OCI-LY3 (cell line): ENCODE results near the gene EPDR1.

ENCODE experiments used
- H2AFZ ChIP-seq: fragments of 200-600, 300-600 bp; shearing (Covaris generic); 2 replicates; pipeline ENCODE4 v1.6.0; 2014; ENCODE audit warnings: antibody characterized with exemption, low read depth, low read length
- H3K27ac ChIP-seq: fragments of 200-600, 300-600 bp; sonication (generic); 2 replicates; pipeline ENCODE4 v1.5.1; 2014; ENCODE audit warnings: mild to moderate bottlenecking, low read length, moderate library complexity, mixed read lengths
- H3K27me3 ChIP-seq: fragments of 200-600, 300-600 bp; sonication (generic); 2 replicates; pipeline ENCODE4 v1.6.1; 2014; ENCODE audit warnings: low read depth, low read length, mixed read lengths
- H3K36me3 ChIP-seq: fragments of 200-600, 300-600 bp; sonication (generic); replicated peaks from 2 replicates; pipeline ENCODE3; 2014; ENCODE audit warnings: low read depth, low read length, mixed read lengths
- H3K4me1 ChIP-seq: fragments of 300-600, 200-600 bp; sonication (generic); 2 replicates; pipeline ENCODE4 v1.6.1; 2014; ENCODE audit warnings: low read length, mixed read lengths
- H3K4me2 ChIP-seq: fragments of 200-600, 300-600 bp; sonication (generic); 2 replicates; pipeline ENCODE4 v1.6.1; 2014; ENCODE audit warnings: low read length, mixed read lengths
- H3K4me3 ChIP-seq: fragments of 300-600, 200-600 bp; sonication (generic); 2 replicates; pipeline ENCODE4 v1.5.1; 2014; ENCODE audit warnings: antibody characterized with exemption, mild to moderate bottlenecking, low read length, moderate library complexity
- H3K79me2 ChIP-seq: fragments of 300-600, 200-600 bp; shearing (Covaris generic); 2 replicates; pipeline ENCODE4 v1.6.1; 2014; ENCODE audit warnings: mild to moderate bottlenecking, low read length, mixed read lengths
- H3K9ac ChIP-seq: fragments of 300-600, 200-600 bp; shearing (Covaris generic); 2 replicates; pipeline ENCODE4 v1.6.0; 2014; ENCODE audit warnings: mild to moderate bottlenecking, low read length, moderate library complexity
- H3K9me3 ChIP-seq: fragments of 200-600, 300-600 bp; shearing (Covaris generic); 2 replicates; pipeline ENCODE4 v1.6.1; 2014; ENCODE audit warnings: low read length, mixed read lengths; ENCODE audit not compliant: insufficient read depth
- H4K20me1 ChIP-seq: fragments of 200-600, 300-600 bp; sonication (generic); 2 replicates; pipeline ENCODE4 v1.6.1; 2016; ENCODE audit warnings: low read length, mixed read lengths; ENCODE audit not compliant: insufficient read depth
- EZH2phosphoT487 ChIP-seq: fragments of 200-600 bp; shearing (Covaris generic); IDR thresholded peaks from 2 replicates; pipeline ENCODE4 v1.6.1; 2018; ENCODE audit warnings: antibody characterized with exemption, mixed run types, low read depth
- TF ChIP-seq, protein P1 (sequence below): fragments of 200-600, 300-600 bp; sonication (generic); IDR thresholded peaks from 2 replicates; pipeline ENCODE4 v1.5.1; 2014; ENCODE audit warnings: antibody characterized with exemption, low read length, low read depth

EPDR1 gene

DNA sequence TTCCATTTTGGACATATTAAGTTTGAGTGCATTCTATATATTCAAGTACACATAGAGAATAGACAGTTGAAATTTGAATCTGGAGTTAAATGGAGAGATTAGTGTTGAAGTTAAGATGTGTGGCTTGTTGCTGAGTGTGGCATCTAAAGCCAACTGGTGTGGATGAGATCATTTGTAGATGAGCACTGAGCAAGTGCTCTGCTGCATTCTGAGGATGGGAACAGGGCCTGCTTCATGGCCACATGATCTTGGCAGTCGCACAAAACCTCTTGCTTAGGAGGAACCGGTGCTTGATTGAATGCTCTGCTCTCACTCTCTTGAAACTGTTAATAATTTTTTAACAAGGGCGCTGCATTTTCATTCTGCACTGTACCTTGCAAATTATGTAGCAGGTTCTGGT, 62.0 kb downstream of the EPDR1 start:
- Histone ChIP-seq H3K27me3 (no peaks in the 10 kb centered on the region; the same call in 1 of the 2 replicates), H3K4me2 (no peak overlapping the region), H3K27ac (no peak overlapping the region), H2AFZ (no peak overlapping the region), H4K20me1 (no peaks in the 10 kb centered on the region), H3K4me1 (no peaks in the 10 kb centered on the region), H3K9ac (no peak overlapping the region), H3K9me3 (no peaks in the 10 kb centered on the region), H3K4me3 (no peak overlapping the region), H3K79me2 (no peaks in the 10 kb centered on the region), H3K36me3 (no peaks in the 10 kb centered on the region)
- no peak for TF ChIP-seq EZH2phosphoT487
- TF ChIP-seq, protein P1, sequence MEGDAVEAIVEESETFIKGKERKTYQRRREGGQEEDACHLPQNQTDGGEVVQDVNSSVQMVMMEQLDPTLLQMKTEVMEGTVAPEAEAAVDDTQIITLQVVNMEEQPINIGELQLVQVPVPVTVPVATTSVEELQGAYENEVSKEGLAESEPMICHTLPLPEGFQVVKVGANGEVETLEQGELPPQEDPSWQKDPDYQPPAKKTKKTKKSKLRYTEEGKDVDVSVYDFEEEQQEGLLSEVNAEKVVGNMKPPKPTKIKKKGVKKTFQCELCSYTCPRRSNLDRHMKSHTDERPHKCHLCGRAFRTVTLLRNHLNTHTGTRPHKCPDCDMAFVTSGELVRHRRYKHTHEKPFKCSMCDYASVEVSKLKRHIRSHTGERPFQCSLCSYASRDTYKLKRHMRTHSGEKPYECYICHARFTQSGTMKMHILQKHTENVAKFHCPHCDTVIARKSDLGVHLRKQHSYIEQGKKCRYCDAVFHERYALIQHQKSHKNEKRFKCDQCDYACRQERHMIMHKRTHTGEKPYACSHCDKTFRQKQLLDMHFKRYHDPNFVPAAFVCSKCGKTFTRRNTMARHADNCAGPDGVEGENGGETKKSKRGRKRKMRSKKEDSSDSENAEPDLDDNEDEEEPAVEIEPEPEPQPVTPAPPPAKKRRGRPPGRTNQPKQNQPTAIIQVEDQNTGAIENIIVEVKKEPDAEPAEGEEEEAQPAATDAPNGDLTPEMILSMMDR, result no peak

DNA sequence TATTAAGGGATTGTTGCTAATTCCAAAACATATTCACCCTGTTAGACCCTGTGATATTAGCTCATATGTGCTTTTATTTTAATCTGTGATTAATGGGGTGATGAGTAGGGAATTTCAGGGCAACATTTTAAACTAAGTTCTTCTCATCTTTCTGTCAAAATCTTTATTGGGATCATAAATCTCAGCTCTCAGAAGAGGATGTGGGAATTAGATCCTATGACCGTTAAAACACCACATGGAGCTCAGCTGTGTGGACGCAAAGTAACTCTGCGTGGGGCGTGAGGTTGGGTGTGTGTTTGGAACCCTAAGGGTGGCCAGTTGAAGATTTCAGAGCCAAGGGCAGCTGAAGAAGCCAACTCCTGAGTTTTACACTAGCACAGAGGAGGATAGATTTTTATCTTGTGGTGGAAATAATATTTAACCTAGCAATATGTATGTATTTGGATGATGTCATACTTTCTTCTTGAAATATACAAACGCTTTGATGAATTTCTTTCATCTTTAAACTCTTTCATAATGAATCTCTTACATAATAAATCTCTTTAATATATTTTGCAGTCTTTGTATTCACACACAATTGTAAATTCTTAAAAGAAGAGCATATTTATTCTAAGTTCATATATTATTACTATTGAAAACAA, 64.4 kb downstream of the EPDR1 start:
- H3K4me1 ChIP-seq, result no peaks in the 10 kb centered on the region
- H3K9me3 ChIP-seq, result no peaks in the 10 kb centered on the region
- no peaks in the 10 kb centered on the region for H4K20me1 ChIP-seq
- no peak overlapping the region for H3K27ac ChIP-seq
- no peaks in the 10 kb centered on the region for H3K79me2 ChIP-seq
- H3K4me3 ChIP-seq, result no peak overlapping the region
- H3K4me2 ChIP-seq, result no peak overlapping the region
- no peak overlapping the region for H2AFZ ChIP-seq
- H3K9ac ChIP-seq, result no peak overlapping the region
- TF ChIP-seq EZH2phosphoT487, result no peak
- TF ChIP-seq, protein P1, result no peak
- no peaks in the 10 kb centered on the region; the same call in 1 of the 2 replicates for H3K27me3 ChIP-seq
- no peaks in the 10 kb centered on the region for H3K36me3 ChIP-seq

DNA sequence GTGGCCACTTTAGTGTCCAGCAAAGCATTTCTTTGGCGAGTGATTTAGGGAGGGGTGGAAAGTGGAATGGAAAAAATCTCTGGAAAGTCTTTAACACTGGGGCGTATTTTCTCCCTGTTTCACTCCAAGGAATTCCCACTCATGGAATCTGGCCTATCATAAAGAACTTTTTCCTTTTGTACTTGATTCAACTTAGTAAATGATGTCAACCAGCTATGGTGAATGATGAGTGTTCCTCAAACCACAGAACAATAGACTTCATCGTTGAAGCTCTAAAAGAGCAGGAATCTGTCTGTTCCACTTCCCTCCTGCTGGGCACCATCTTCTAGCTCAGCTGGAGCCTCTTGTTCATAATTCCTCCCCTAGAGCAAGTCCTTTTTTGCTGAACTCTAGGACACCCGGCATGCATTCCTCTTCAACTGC, 66.5 kb downstream of the EPDR1 start:
- no peaks in the 10 kb centered on the region for H3K4me1 ChIP-seq
- no peak overlapping the region for H3K4me3 ChIP-seq
- no peaks in the 10 kb centered on the region for H3K9me3 ChIP-seq
- no peaks in the 10 kb centered on the region for H3K79me2 ChIP-seq
- no peaks in the 10 kb centered on the region for H3K36me3 ChIP-seq
- H4K20me1 ChIP-seq, result no peaks in the 10 kb centered on the region
- TF ChIP-seq, protein P1, result no peak
- no peak for TF ChIP-seq EZH2phosphoT487
- H3K27me3 ChIP-seq, result no peaks in the 10 kb centered on the region; the same call in 1 of the 2 replicates
- H2AFZ ChIP-seq, result no peak overlapping the region
- no peak overlapping the region for H3K4me2 ChIP-seq
- no peak overlapping the region for H3K27ac ChIP-seq
- no peak overlapping the region for H3K9ac ChIP-seq

DNA sequence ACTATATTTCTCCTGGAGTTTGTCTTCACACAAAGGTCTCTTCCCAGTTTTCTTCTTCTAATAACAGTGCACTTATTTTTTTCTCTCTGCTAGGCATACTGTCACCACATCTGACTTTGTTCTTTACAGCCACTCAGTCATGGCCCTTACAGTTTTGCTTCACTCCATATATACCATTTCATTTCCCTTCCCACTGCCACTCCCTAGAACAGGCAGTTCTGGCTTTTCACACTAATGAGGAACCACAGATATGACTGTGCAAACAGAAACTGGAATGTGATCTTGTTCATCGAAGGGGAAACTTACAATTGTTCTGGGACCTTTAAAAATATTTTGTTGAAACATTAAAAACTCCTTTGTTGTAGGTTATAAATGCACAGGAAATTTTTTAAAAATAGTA, 67.3 kb downstream of the EPDR1 start:
- Histone ChIP-seq H3K4me3 (no peak overlapping the region), H4K20me1 (no peaks in the 10 kb centered on the region), H3K79me2 (no peaks in the 10 kb centered on the region), H3K4me1 (no peaks in the 10 kb centered on the region), H3K9me3 (no peaks in the 10 kb centered on the region), H3K36me3 (no peaks in the 10 kb centered on the region), H2AFZ (no peak overlapping the region), H3K27ac (no peak overlapping the region), H3K4me2 (no peak overlapping the region), H3K27me3 (no peaks in the 10 kb centered on the region; the same call in 1 of the 2 replicates), H3K9ac (no peak overlapping the region)
- TF ChIP-seq, protein P1, result no peak
- TF ChIP-seq EZH2phosphoT487, result no peak
